Gastroesophageal sphincter (tissue), 4 donors: ENCODE data around the gene KIF2A. TPM values are rescaled to one million over a fixed set of nuclear protein-coding genes. Genes with fewer than 3 reads are reported as not detected.

ENCODE experiments used
- ATAC-seq: fragments of 150-250 bp; one replicate; pipeline ENCODE4 v1.9.1; 2016; ENCODE audit warnings: mild to moderate bottlenecking, moderate library complexity
- H3K27ac ChIP-seq, 4 donors: fragments of 200-600 bp; sonication (generic) in 3 of 4; 1 replicate in 3 of 4; 2 replicates in 1 of 4; pipeline ENCODE4 v1.5.1; 2016 to 2019
- H3K27me3 ChIP-seq: fragments of 200-600 bp; sonication (generic); one replicate; pipeline ENCODE4 v1.5.1; 2019
- H3K36me3 ChIP-seq, 2 donors: fragments of 200-600 bp; sonication (generic); one replicate each; pipeline ENCODE4 v1.5.1; 2019; ENCODE audit warnings: control low read depth in 1 of 2
- H3K4me1 ChIP-seq, 3 donors: fragments of 200-600 bp; sonication (generic); 1 replicate in 2 of 3; 2 replicates in 1 of 3; pipeline ENCODE4 v1.5.1; 2016 to 2019; ENCODE audit warnings: control low read depth in 2 of 3
- H3K4me3 ChIP-seq, 2 donors: fragments of 200-600 bp; sonication (generic); one replicate each; pipeline ENCODE4 v1.5.1; 2019; ENCODE audit warnings: mild to moderate bottlenecking in 1 of 2, moderate library complexity in 1 of 2
- H3K9me3 ChIP-seq, 3 donors: fragments of 200-600 bp; sonication (generic); one replicate each; pipeline ENCODE4 v1.5.1; 2017 to 2019; ENCODE audit warnings: control low read depth in 2 of 3
- EP300 ChIP-seq: sonication (generic); formaldehyde crosslinking; IDR thresholded peaks from one replicate; pipeline ENCODE4 v1.6.1; 2017; ENCODE audit warnings: antibody characterized with exemption, mild to moderate bottlenecking
- POLR2A ChIP-seq, 2 donors: fragments of 450-650 bp; IDR thresholded peaks; one replicate each; pipeline ENCODE4 v1.6.1; 2017; ENCODE audit warnings: antibody characterized with exemption in 2 of 2, mild to moderate bottlenecking in 2 of 2, moderate library complexity in 1 of 2
- POLR2AphosphoS5 ChIP-seq: sonication (generic); formaldehyde crosslinking; IDR thresholded peaks from one replicate; pipeline ENCODE4 v1.6.1; 2017; ENCODE audit warnings: antibody characterized with exemption
- WGBS, 2 donors: methylation state at CpG; one replicate each; pipeline ENCODE4 v1.1.5; 2018; ENCODE audit warnings: low coverage in 1 of 2; 5-methylcytosine and 5-hydroxymethylcytosine counted together
- total RNA-seq, 4 donors: library from RNA; depleted of rRNA; stranded (reverse); fragments of >200 nt; gene quantifications; one replicate each; pipeline ENCODE4 v1.1.0, GENCODE V29; 2016
- TF ChIP-seq, protein P1 (sequence below), 4 experiments: fragments of 200-600 bp in 2 of 4; fragments of 450-650 bp in 2 of 4; sonication (generic) in 1 of 4; IDR thresholded peaks; one replicate each; pipeline ENCODE4 v1.5.1; 2017 to 2019; ENCODE audit warnings: antibody characterized with exemption in 4 of 4, mild to moderate bottlenecking in 2 of 4, moderate library complexity in 2 of 4

Gene KIF2A
- total RNA-seq, 4 donors from 2014 or later, result 27.1 to 50.6 (median 33.6) TPM

DNA sequence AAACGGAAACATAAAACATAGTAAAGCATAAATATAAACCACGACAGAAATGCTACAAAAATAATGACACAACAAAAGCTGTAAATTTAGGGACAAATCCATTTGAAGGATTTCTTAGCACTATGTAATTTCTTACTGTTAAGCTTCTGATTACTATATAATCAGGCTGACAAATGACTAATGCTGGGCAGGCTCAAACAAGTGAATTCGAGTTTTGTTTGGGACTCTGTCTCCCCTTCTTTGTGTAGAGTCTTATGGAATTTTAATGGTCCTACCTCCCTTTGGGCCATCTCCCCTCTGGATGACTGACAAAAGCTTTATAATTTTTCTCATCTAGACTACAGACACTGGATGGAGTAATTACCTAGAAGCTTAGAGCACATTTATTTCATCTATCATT, 24.6 kb upstream of the KIF2A start:
- TF ChIP-seq POLR2AphosphoS5 (no peak), POLR2A (IDR thresholded peaks at IDR 0.05) (no peak), EP300 (no peak)
- TF ChIP-seq, protein P1, sequence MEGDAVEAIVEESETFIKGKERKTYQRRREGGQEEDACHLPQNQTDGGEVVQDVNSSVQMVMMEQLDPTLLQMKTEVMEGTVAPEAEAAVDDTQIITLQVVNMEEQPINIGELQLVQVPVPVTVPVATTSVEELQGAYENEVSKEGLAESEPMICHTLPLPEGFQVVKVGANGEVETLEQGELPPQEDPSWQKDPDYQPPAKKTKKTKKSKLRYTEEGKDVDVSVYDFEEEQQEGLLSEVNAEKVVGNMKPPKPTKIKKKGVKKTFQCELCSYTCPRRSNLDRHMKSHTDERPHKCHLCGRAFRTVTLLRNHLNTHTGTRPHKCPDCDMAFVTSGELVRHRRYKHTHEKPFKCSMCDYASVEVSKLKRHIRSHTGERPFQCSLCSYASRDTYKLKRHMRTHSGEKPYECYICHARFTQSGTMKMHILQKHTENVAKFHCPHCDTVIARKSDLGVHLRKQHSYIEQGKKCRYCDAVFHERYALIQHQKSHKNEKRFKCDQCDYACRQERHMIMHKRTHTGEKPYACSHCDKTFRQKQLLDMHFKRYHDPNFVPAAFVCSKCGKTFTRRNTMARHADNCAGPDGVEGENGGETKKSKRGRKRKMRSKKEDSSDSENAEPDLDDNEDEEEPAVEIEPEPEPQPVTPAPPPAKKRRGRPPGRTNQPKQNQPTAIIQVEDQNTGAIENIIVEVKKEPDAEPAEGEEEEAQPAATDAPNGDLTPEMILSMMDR (IDR thresholded peaks at IDR 0.05), result no peak
- no peak overlapping the region for H3K4me3 ChIP-seq
- 46 to 62% methylated on average over 3 of the region's 3 CpGs for WGBS, 2 donors
- H3K27ac ChIP-seq, result no peak overlapping the region
- ATAC-seq, result no peak
- no peaks in the 10 kb centered on the region for H3K4me1 ChIP-seq
- H3K27me3 ChIP-seq, result no peaks in the 10 kb centered on the region
- no peaks in the 10 kb centered on the region for H3K36me3 ChIP-seq
- no peaks in the 10 kb centered on the region for H3K9me3 ChIP-seq

DNA sequence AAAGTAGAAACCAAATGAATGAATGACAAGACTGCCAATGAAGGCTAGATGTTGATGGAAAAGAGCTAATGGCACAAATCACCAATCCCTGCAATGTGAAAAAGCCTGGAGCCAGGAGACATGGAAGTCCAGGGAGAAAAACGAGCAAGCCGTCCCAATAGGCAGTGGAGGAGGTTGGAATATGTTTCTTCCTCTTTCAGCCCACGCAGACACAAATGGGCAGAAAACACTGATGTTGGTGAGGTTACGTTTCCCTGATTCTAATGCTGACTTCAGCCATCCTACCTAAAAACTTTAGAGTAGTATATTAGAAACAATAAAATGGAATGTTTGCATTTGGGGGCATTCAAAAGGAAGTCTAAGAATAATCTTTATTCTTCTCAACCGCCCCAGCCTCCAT, 23.9 kb upstream of the KIF2A start:
- no peaks in the 10 kb centered on the region for H3K4me1 ChIP-seq
- no peak for ATAC-seq
- no peaks in the 10 kb centered on the region for H3K9me3 ChIP-seq
- no peaks in the 10 kb centered on the region for H3K27me3 ChIP-seq
- TF ChIP-seq POLR2AphosphoS5, result no peak
- no peak for TF ChIP-seq EP300
- TF ChIP-seq, protein P1 (IDR thresholded peaks at IDR 0.05), result no peak
- no peak for TF ChIP-seq POLR2A (IDR thresholded peaks at IDR 0.05)
- WGBS, 2 donors, result 56 to 81% methylated on average over 5 of the region's 5 CpGs
- H3K27ac ChIP-seq, result no peak overlapping the region
- H3K4me3 ChIP-seq, result no peak overlapping the region
- no peaks in the 10 kb centered on the region for H3K36me3 ChIP-seq

DNA sequence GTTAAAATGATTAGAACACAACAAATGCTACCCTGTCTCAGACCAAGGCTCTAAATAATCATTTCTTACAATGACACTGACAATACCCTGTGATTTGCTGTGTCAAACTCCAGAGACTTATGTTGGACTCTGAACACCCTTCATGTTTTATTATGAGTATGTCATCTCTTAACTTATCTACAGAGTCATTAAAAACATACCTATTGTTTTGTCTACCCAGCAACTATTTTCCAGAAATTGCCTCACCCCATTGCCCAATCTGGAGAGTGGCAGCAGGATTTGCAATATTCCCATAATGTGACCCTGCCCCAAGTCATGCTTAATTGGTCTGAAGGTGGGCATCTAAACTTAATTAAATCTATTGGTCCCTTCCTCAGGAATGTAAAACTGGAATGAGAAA, 23.0 kb upstream of the KIF2A start:
- H3K27me3 ChIP-seq, result no peaks in the 10 kb centered on the region
- no peak overlapping the region for H3K27ac ChIP-seq
- no peak overlapping the region for H3K4me3 ChIP-seq
- H3K9me3 ChIP-seq, result no peaks in the 10 kb centered on the region
- H3K36me3 ChIP-seq, result no peaks in the 10 kb centered on the region
- ATAC-seq, result no peak
- no peak for TF ChIP-seq POLR2A (IDR thresholded peaks at IDR 0.05)
- no peak for TF ChIP-seq EP300
- no peak for TF ChIP-seq POLR2AphosphoS5
- TF ChIP-seq, protein P1 (IDR thresholded peaks at IDR 0.05), result no peak
- no peaks in the 10 kb centered on the region for H3K4me1 ChIP-seq

DNA sequence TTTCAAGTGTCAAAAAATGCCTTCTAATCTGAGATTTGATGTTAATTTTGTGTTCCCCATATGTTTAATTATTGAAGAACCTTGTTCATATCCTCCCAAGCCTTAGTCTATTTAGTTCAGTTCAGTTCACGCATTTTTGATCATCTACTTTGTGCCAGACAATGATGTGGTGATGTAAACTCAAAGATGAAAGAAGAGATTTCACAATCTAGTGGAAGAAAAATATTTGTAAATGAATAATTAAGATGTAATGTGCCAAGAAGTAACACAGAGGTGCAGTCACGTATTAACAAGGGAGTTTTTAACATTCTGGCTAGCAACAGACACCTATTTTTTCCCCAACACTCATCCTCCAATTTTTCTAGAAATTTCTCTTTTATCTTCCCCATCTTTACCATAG, 22.1 kb upstream of the KIF2A start:
- WGBS, 2 donors, result 54 to 69% methylated on average over 2 of the region's 2 CpGs
- Histone ChIP-seq H3K36me3 (no peaks in the 10 kb centered on the region), H3K4me3 (no peak overlapping the region), H3K9me3 (no peaks in the 10 kb centered on the region), H3K27me3 (no peaks in the 10 kb centered on the region), H3K27ac (no peak overlapping the region), H3K4me1 (no peaks in the 10 kb centered on the region)
- TF ChIP-seq, protein P1 (IDR thresholded peaks at IDR 0.05), result no peak
- TF ChIP-seq POLR2AphosphoS5, result no peak
- TF ChIP-seq POLR2A (IDR thresholded peaks at IDR 0.05), result no peak
- no peak for TF ChIP-seq EP300
- ATAC-seq, result no peak

DNA sequence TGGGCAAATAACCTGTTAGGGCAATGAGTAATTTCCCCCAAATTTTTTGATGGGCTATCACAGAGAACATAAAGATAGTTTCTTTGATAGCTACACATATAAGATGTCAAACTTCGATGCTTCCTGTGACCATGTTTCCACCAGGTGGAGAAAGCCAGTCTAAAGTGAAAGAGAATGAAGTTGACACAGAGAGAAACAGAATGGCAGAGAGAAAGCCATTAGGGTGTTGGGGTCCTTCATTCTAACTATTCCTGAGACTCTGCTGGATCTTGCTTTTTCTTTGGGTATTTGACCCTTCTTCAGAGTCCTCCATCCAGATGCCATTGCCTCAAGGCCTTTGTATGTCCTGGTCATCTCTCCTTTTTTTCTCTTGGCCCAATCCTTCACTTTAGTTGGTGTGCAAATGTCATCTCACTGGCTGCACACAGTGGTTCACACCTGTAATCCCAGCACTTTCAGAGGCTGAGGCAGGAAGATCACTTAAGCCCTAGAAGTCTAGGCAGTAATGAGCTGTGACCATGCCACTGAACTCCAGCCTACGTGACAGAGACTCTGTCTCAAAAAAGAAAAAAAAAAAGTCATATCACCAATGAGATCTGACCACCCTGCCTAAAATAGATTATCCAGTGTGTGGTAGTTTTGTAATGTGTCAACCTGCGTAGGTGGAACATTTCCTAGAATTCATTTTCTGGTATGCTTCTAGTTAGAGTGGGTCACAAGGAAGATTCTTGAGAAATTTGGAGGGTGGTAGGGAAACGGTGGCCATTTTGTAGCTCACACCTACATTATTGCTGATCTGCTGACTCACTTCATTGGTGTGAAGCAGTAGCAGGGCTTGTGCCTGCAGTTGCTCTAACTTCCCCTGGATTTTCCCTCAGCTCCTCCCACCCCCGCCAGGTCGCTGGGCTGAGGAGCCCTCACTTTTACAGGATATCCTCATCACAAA, 20.8 kb upstream of the KIF2A start:
- Histone ChIP-seq H3K4me3 (no peak overlapping the region), H3K4me1 (no peaks in the 10 kb centered on the region), H3K27me3 (no peaks in the 10 kb centered on the region), H3K9me3 (no peaks in the 10 kb centered on the region), H3K27ac (no peak overlapping the region), H3K36me3 (no peaks in the 10 kb centered on the region)
- ATAC-seq, result no peak
- 74 to 91% methylated on average over 3 to 5 of the region's 6 CpGs for WGBS, 2 donors
- TF ChIP-seq POLR2A (IDR thresholded peaks at IDR 0.05), result no peak
- TF ChIP-seq, protein P1 (IDR thresholded peaks at IDR 0.05), result no peak
- no peak for TF ChIP-seq EP300
- no peak for TF ChIP-seq POLR2AphosphoS5
